ENCODE data around the gene SLC25A26.

SLC25A26 gene

GRCh38 chr3:66379565-66379964, 158.8 kb downstream of the SLC25A26 start:
- DNase-seq = no peak

- no peak for DNase-seq
These were observed 159.6 kb downstream of the SLC25A26 start for GRCh38 chr3:66380200-66380932.

GRCh38 chr3:66381626-66382025, 160.8 kb downstream of the SLC25A26 start:
- no peak for DNase-seq

- no peak for DNase-seq
These were observed 161.3 kb downstream of the SLC25A26 start for GRCh38 chr3:66382142-66382541.

GRCh38 chr3:66383023-66383422, 162.2 kb downstream of the SLC25A26 start:
- DNase-seq = no peak

- no peak for DNase-seq
These were observed 163.4 kb downstream of the SLC25A26 start for GRCh38 chr3:66383998-66384745.

GRCh38 chr3:66385066-66385465, 164.3 kb downstream of the SLC25A26 start:
- no peak for DNase-seq

- no peak for DNase-seq
These were observed 165.5 kb downstream of the SLC25A26 start for GRCh38 chr3:66386011-66386924.

GRCh38 chr3:66386925-66387650, 166.3 kb downstream of the SLC25A26 start:
- no peak for DNase-seq

GRCh38 chr3:66390013-66390412, 169.2 kb downstream of the SLC25A26 start:
- no peak for DNase-seq

- DNase-seq = no peak
These were observed 171.7 kb downstream of the SLC25A26 start for GRCh38 chr3:66392512-66392911.

- no peak for DNase-seq
These were observed 172.1 kb downstream of the SLC25A26 start for GRCh38 chr3:66392966-66393332.

GRCh38 chr3:66393333-66394005, 172.7 kb downstream of the SLC25A26 start:
- DNase-seq = no peak

- DNase-seq = no peak
These were observed 173.4 kb downstream of the SLC25A26 start for GRCh38 chr3:66394019-66394752.

GRCh38 chr3:66394753-66395249, 174.0 kb downstream of the SLC25A26 start:
- DNase-seq = no peak

GRCh38 chr3:66395635-66396034, 174.8 kb downstream of the SLC25A26 start:
- no peak for DNase-seq

GRCh38 chr3:66396161-66396760, 175.5 kb downstream of the SLC25A26 start:
- DNase-seq = no peak

- DNase-seq = no peak
These were observed 176.1 kb downstream of the SLC25A26 start for GRCh38 chr3:66396888-66397287.

- no peak for DNase-seq
These were observed 176.9 kb downstream of the SLC25A26 start for GRCh38 chr3:66397745-66398144.

GRCh38 chr3:66398228-66399025, 177.6 kb downstream of the SLC25A26 start:
- DNase-seq = peak; percentile 66
